Measurements from ENCODE around the gene HINFP.
A peak's percentile ranks its signal among the peaks of the same experiment; 100 is the strongest.
"Not testable (repeated sequence)": the region's sequence is repeated elsewhere in the genome, so short reads cannot be mapped to it uniquely, and the experiment has no call there.

HINFP gene

GRCh38 chr11:119100246-119100970 is 21.0 kb upstream of the HINFP start:
- peak; percentile 65 for DNase-seq (ENCODE audit: low read depth)

GRCh38 chr11:119100994-119101758 is 20.2 kb upstream of the HINFP start:
- peak; percentile 62 for DNase-seq (ENCODE audit: low read depth)

GRCh38 chr11:119101759-119102423 is 19.5 kb upstream of the HINFP start, which contains the start of gene DPAGT1:
Gene DPAGT1, minus strand, starts transcription at chr11:119101853. Its CDS starts 198 bp downstream, at chr11:119101655.
- peak; percentile 98 for DNase-seq (ENCODE audit: low read depth)

GRCh38 chr11:119103161-119103664 is 18.2 kb upstream of the HINFP start:
- DNase-seq (ENCODE audit: low read depth): not testable (repeated sequence)

- DNase-seq (ENCODE audit: low read depth): no peak
Observed at GRCh38 chr11:119103793-119104192, 17.6 kb upstream of the HINFP start.

GRCh38 chr11:119106564-119107537 is 14.5 kb upstream of the HINFP start, which contains the start of gene C2CD2L:
Gene C2CD2L, plus strand, starts transcription at chr11:119107344. Its CDS starts 398 bp downstream, at chr11:119107742.
- peak; percentile 94 for DNase-seq (ENCODE audit: low read depth)

GRCh38 chr11:119107538-119108145 is 13.7 kb upstream of the HINFP start:
- peak; percentile 22 for DNase-seq (ENCODE audit: low read depth)

- peak; percentile 60 for DNase-seq (ENCODE audit: low read depth)
Observed at GRCh38 chr11:119108146-119108856, 13.1 kb upstream of the HINFP start.

GRCh38 chr11:119108857-119109221 is 12.5 kb upstream of the HINFP start:
- DNase-seq (ENCODE audit: low read depth): no peak

GRCh38 chr11:119109843-119110242 is 11.5 kb upstream of the HINFP start:
- no peak for DNase-seq (ENCODE audit: low read depth)

- no peak for DNase-seq (ENCODE audit: low read depth)
Observed at GRCh38 chr11:119110439-119110838, 10.9 kb upstream of the HINFP start.

- no peak for DNase-seq (ENCODE audit: low read depth)
Observed at GRCh38 chr11:119111361-119111925, 9.9 kb upstream of the HINFP start.

GRCh38 chr11:119112314-119113020 is 8.9 kb upstream of the HINFP start:
- DNase-seq (ENCODE audit: low read depth): no peak

- no peak for DNase-seq (ENCODE audit: low read depth)
Observed at GRCh38 chr11:119113716-119114115, 7.7 kb upstream of the HINFP start.

GRCh38 chr11:119114351-119114750 is 7.0 kb upstream of the HINFP start:
- no peak for DNase-seq (ENCODE audit: low read depth)

- DNase-seq (ENCODE audit: low read depth): no peak
Observed at GRCh38 chr11:119115484-119116234, 5.7 kb upstream of the HINFP start.

- DNase-seq (ENCODE audit: low read depth): no peak
Observed at GRCh38 chr11:119116235-119116594, 5.2 kb upstream of the HINFP start.

- no peak for DNase-seq (ENCODE audit: low read depth)
Observed at GRCh38 chr11:119116601-119117000, 4.8 kb upstream of the HINFP start.
